Activated CD4-positive, alpha-beta T cell treated with anti-CD3 and anti-CD28 coated beads for 1 hour (primary cell): ENCODE measurements around the gene SND1.
"Not testable (repeated sequence)": the region's sequence is repeated elsewhere in the genome, so short reads cannot be mapped to it uniquely, and the experiment has no call there.

Experiments used
- DNase-seq: peaks from one replicate; pipeline ENCODE4 v3.0.0-alpha.2; 2020

SND1 gene

GRCh38 chr7:127810696-127811660, 159.0 kb downstream of the SND1 start:
- no peak for DNase-seq

DNA sequence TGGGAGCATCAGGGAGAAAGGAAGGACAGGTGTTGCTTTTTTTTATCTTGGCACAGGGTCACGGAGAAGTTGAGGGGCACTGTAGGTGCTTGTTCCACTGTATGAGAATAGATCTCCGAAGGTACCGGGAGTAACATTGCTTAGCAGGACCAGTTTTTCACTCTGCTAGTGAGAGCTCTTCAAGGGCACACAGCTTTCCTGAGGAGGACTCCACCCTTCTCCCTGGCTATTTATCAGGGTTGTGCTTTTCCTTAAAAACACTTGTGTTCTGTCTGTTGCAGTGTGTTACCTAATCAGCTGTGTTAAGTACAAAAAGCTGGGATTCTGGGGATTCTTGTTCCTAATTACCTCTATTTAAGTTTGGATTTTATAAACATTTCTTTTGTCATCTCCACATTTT, 160.5 kb downstream of the SND1 start:
- no peak for DNase-seq

DNA sequence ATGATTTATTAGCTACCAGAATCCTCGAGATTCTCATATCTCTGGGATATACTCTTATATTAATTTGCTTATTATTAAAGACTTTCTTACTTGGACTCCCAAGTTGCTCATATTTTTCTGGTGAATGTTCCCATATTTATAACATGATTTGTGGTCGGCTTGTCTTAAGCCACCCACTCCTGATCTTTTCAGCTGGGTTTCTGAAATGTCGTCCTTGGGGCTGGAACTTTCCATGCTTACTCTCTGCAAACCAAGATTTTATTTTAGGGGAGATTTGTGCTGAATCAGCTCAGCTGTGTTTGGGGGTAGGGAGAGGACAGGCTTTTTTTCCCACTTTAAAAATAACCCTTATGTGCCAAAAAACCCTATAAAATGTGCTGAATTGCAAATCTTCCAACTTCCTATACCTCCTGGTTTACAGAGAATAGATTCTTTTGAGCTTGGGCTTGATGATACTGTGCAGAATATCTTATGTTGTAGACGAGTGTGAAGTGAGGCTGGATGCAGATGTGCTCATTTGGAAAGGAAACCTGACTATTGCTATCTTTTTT, 162.1 kb downstream of the SND1 start:
- no peak for DNase-seq

DNA sequence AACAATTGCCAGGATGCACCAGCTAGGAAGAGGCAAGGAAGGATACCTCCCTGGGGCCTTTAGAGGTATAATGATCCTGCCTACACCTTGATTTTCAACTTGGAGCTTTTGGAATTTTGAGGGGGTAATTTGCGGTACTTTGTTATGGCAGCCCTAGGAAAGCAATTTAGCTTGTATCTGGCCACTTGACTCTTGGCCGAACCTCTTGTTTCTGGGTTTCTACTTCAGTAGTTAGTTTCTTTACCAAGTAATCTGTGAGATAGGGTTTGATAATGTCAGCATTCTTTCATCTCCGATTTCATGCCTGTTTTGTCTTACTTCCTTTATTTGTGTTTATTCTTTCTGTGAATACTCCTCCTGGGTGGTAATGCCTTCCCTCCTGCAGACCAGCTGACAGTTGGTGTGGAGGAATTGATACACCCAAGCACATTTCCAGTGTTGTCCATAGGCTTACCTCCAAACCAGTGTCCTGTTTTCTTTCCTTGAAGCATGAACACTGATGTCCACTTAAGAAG, 163.7 kb downstream of the SND1 start:
- DNase-seq = no peak

- no peak for DNase-seq
These were observed 164.6 kb downstream of the SND1 start for GRCh38 chr7:127816354-127817190.

DNA sequence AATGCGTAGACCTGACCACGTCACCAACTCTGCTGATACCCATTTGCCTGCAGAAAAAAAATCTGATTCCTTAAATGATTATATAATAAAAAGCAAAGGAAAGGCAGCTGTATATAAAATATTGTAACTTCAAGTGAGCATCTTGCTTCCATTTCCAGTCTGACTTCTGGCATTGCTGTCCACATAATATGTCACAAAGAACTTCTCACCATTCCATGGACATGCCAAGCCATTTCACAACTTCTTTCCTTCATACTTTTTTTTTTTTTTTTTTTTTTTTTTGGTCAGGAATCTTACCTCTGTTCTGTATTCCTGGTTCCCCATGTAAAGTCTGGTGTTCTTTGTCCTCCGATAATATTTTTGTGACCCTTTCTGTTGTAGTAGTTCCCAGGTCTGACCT, 165.5 kb downstream of the SND1 start:
- no peak for DNase-seq

DNA sequence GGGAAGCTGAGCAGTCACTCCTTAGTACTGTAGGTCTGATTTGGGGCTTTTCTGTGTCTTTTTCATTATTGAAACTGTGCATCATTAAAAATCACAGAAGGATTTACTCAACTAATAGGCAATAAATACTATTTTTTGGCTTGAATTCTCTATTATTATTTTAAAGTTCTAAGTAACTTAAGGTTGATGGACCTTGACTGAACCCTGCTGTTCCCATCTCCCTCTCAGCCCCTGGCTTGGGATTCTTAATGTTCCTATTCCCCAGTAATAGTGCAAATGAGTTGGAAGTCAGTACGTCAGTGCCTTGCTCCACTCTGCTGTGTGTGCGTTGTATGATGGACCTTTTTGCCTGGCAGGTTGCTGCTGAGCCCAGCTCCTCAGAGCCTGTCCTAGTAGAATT, 166.3 kb downstream of the SND1 start:
- no peak for DNase-seq

GRCh38 chr7:127819975-127820731, 168.2 kb downstream of the SND1 start:
- DNase-seq = no peak

GRCh38 chr7:127820732-127821085, 168.7 kb downstream of the SND1 start:
- no peak for DNase-seq

- DNase-seq = no peak
These were observed 169.2 kb downstream of the SND1 start for GRCh38 chr7:127821146-127821545.

- DNase-seq = no peak
These were observed 171.0 kb downstream of the SND1 start for GRCh38 chr7:127822822-127823508.

DNA sequence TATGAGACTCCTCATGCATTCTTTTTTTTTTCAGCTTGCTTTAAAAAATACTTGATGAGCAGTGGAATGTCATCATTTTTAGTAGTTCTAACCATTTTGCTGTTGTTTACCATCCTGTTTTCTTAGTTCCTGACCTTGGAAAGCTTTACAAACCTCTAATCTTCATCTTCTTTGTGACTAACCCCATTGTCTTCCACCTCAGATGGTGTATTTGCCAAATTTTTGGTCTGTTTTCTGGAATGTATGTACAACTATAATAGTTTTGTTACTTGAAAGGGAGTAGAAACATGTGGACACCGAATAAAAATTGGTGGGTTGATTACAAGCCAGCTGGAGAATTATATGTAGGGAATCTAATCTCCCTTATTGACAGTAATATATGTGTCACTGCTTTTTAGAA, 172.7 kb downstream of the SND1 start:
- no peak for DNase-seq

DNA sequence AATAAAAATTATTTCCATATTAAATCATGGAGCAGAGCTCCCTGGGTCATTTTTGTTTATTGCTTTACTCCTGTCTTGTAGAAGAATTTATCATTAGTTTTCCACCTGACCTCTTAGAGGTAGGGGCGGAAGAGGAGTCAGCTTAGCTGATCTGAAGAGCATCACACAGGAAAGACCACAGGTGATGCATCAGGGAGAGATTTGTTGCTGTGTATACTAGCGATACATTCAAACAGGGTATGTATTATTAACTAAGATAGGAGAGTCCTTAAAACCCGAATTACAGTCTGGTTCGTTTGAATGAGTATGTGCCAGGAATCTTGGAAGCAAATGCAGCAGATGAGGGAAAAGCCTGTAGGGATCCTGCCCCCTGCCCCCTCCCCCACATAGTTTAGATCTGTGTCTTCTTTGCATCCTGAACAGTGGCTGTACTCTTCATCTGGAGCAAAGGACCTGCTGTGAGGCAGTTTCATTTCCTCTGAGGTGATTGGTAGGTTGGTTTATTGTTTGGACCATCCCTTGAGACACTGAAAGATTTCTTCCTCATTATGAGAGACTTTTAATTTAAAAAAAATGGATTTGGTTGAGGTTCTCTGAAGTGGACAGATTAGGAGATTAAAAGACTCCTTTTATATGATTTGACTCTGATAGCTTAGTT, 177.0 kb downstream of the SND1 start:
- no peak for DNase-seq

GRCh38 chr7:127831318-127832219, 179.6 kb downstream of the SND1 start:
- DNase-seq = no peak

DNA sequence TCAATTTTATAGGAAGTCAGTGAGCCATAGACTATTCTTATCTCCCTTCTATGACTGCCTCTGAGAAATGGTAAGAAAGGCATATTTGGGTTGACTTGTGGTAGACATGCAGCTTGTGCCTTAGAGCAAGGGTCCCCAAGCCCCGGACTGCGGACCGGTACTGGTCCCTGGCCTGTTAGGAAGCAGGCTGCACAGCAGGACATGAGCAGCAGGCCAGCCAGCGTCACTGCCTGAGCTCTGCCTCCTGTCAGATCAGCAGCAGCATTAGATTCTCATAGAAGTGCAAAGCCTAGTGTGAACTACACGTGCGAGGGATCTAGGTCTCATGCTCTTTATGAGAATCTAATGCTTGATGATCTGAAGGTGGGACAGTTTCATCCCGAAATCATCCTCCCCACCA, 180.6 kb downstream of the SND1 start:
- no peak for DNase-seq

GRCh38 chr7:127833641-127834040, 181.6 kb downstream of the SND1 start:
- DNase-seq = no peak

DNA sequence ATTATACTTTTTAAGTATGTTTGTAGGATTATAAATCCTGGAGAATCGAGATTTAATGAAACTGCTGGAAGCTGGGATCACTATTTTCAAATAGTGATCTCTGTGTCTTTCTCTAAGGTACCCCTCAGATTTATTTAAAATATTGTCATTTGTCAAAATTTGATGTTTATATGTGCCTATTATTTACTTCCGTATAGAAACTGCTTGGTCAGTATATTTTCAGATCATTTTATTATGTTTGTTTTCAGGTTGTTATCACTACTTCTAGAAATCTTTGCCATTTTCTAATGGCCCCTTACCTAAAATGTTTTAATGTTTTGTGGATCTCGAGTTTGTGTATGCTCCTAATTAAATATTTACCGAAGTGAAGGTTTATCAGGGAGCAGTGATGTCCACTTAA, 183.7 kb downstream of the SND1 start:
- DNase-seq = no peak

GRCh38 chr7:127837816-127838410, 185.9 kb downstream of the SND1 start:
- not testable (repeated sequence) for DNase-seq

DNA sequence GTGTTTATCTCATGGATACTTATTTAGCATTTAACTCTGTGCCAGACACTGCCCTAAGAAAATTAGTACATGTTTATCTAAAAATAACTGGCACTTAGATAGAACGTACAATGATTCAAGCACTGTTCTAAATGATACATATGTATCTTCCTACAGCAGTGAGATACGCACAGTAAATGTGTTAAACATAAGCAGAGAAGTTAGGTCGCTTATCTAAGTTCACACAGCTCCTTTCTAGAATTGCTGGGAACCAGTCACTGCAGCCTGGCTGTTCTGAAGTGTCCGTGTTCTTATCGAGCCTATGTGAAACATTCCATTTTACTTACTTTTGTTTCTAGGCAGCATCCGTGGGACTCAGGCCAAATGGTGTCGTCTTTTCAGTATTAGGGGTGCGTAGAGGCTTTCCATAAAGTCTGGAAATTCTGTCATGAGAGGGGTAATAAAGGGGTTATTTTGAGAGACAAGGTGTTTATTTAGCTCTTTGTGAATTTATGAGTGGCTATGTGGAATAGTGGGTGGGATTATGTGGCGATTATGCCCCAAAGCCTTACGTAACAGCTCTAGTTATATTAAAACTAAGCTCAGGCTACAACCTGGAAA, 186.9 kb downstream of the SND1 start:
- DNase-seq = no peak
